ENCODE data around the gene CMTM1.

CMTM1 gene, protein sequence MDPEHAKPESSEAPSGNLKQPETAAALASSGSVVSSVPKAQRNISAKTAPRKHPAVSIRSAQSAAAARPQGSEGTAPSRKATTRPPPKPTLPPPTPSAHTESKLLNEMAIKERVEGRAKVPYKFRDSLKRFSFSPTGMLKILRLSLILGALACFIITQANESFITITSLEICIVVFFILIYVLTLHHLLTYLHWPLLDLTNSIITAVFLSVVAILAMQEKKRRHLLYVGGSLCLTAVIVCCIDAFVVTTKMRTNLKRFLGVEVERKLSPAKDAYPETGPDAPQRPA

GRCh38 chr16:66566051-66566901, at the start of gene CMTM1:
TSS of gene CMTM1 (plus strand) at chr16:66566439. CDS start at chr16:66566514, 75 bp downstream.
- DNase-seq (ENCODE audit: low read depth in 2 of 2, low spot score in 1 of 2), result no peak

- no peak for DNase-seq (ENCODE audit: low read depth in 2 of 2, low spot score in 1 of 2)
Observed at GRCh38 chr16:66516509-66516807, 49.8 kb upstream of the CMTM1 start.

DNA sequence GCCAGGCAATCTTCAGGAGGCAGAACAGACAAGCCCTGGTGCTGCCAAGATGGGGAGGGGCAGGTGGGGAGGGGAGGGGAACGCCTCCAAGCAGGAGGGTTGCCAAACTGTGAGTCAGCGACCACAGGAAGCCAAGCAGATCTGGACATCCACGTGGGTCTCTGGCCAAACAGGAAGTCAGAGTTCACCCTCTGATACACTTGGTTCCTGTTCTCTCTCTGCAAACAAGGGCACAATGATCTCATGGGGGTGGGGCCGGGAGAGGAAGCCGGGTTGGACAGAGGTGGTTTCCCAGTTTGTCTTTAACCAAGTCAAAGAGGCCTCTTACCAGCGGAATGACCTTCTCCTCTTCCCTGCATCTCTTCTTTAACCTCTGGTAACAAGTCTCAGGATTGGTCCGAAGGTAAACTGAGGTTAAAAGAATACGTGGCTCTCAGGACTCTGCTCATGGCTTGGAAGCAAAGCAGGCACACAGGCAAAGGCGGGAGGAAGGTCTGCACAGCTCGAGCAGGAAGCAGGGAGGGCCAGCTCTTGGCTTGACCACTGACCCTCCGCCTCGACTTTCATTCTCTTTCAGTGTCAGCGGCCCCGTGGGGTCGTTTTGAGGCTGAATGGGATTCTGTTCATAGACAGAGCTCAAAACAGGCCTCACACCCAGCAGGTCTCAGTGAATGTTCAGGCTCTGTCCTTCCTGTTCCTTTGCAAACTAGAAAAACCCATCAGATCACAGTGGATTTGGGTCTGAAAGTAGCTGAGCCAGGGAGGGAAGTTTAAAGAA, 49.2 kb upstream of the CMTM1 start:
- DNase-seq (ENCODE audit: low read depth in 2 of 2, low spot score in 1 of 2), result peak; percentile 51 to 61

DNA sequence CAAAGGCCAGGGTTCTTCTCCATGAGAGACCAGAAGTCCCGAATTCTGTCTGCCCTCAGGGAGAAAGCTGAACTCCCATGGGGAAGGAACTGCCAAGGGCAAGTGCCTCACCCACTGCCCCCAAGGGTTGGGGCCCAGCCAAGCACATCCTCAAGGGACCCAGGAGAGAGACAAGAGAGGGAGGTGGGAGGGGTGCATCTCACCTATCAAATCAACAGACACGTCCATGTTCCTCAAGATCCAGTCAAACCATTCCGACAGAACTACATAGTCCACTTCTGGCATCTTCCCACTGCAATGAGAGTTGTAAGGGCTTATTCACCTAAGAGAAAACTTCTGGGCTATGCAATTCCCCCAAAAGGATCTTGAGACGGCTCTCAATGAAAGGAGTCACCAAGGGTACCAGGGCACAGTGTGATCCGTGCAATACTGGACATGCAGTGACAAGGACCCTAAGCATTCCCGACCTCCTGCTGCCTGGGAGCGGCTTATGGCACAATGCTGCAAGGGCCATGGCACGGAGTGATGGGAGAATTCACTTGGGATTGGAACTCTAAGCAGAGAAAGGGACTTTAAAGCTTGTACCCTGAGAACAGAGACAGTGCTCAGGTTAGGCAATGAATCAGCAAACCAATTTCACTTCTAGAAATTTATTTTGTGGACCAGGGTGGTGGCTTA, 48.5 kb upstream of the CMTM1 start:
- no peak for DNase-seq (ENCODE audit: low read depth in 2 of 2, low spot score in 1 of 2)

GRCh38 chr16:66519482-66520373, 46.5 kb upstream of the CMTM1 start:
- no peak for DNase-seq (ENCODE audit: low read depth in 2 of 2, low spot score in 1 of 2)

GRCh38 chr16:66520406-66521170, 45.7 kb upstream of the CMTM1 start:
- no peak for DNase-seq (ENCODE audit: low read depth in 2 of 2, low spot score in 1 of 2)

DNA sequence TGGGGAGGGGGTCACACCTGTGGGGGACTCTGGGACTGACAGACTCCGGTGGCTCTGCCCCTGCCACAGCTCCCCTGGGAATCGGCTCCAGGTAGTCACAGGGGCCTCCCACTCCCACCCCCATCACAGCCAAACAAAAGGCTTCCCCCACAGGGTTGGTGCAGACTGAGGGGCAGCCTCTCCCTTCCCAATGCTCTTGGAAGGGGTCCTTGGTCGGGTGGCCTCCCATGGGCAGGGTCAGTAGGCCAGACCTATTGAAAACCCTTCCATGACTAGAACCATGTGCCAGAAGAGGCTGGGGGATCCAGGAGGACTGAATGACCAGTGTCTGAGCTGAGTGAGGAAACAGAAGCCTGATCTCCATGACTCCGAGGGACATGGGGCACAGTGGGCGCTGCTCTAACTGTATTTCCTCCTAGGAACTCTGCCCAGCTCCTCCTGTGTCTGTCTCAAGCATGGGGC, 45.0 kb upstream of the CMTM1 start:
- no peak for DNase-seq (ENCODE audit: low read depth in 2 of 2, low spot score in 1 of 2)

DNA sequence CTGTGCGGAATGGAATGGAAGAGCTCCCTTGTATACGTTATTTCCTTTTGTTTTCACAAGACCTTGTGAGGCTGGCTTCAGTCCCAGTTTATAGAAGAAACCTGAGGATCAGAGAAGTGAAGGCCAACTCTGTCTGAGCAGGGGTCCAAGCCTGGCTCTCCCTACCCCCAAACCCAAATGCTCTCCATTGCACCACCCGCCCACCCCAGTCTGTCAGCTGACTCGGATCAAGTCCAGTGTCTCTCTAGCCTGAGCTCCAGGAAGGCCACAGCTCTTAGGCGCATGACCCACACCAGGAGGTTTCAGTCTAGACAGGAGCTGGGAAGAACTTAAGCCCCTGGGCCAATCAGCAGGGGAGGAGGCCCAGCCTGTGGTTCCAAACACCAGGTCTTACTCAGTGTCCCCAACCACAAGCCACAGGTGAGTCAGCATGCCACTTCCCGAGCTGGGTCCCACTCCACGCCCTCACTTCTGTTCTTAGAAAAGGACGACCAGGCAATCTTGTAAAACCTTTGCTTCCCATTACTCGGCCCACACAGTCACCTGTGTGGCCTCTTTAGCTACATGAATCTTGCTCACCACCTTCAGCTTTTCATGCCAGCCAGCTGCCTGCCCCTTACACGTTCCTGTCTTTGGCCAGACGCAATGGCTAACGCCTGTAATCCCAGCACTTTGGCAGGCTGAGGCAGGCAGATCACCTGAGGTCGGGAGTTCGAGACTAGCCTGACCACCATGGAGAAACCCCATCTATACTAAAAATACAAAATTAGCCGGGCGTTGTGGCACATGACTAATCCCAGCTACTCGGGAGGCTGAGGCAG, 44.1 kb upstream of the CMTM1 start:
- peak; percentile 76 to 79 for DNase-seq (ENCODE audit: low read depth in 2 of 2, low spot score in 1 of 2)

DNA sequence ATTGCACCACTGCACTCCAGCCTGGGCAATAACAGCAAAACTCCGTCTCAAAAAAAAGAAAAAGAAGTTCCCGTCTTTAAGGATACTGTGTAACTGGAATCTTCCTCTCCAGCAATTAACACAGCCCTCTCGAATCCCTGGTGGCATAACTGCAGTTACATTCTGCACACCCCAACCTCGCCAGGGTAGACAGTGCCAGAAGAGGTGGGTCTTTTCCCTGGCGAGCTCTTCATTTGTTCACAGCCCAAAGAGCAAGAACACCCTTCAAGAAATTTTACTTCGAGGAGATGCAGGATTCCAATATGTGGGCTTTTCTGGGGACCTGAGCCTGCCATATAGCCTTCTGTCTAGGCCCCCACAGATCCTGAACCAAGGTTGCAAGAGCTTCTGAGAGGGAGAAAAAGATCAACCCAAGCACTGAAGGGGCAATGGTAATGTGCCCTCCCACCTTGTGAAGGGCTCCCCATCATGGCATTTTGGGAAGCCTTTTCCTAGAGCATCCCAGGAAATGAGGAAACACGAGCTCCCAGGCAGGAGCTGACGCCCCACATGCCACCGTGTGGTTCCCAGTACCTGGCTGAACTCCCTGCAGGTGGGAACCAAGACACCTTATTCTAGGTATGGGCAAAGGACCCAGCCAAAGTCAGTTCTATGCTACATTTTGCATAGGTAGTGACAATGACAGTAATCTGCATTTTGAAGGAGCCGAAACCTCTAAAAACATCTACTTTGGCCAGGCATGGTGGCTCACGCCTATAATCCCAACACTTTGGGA, 43.2 kb upstream of the CMTM1 start:
- no peak for DNase-seq (ENCODE audit: low read depth in 2 of 2, low spot score in 1 of 2)

GRCh38 chr16:66523861-66524354, 42.3 kb upstream of the CMTM1 start:
- DNase-seq (ENCODE audit: low read depth in 2 of 2, low spot score in 1 of 2), result no peak

DNA sequence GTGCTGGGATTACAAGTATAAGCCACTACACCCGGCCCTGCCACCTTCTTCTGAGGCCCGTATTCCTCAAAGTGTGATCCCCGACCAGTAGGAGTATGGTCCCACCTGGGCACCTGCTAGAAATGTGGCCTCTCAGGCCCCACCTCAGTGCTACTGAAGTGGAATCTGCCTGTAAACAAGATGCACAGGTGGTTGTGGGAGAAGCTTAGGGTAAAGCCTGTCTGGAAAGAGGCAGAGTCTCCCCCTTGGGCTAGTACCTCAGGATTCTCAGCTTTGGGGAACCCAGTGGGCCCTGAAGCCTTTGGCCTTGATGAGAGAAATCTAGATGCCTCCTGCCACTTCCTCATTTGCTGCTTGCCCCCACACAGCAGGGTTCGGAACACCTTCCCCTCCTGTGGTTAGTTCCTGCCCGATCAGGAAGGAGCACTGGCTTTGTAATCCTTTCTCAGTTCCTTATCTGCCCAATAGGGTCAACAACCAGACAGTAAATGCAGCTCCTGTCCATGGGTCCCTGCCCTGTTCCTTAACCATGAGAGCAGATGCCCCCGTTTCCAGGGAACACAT, 41.6 kb upstream of the CMTM1 start:
- DNase-seq (ENCODE audit: low read depth in 2 of 2, low spot score in 1 of 2), result no peak

DNA sequence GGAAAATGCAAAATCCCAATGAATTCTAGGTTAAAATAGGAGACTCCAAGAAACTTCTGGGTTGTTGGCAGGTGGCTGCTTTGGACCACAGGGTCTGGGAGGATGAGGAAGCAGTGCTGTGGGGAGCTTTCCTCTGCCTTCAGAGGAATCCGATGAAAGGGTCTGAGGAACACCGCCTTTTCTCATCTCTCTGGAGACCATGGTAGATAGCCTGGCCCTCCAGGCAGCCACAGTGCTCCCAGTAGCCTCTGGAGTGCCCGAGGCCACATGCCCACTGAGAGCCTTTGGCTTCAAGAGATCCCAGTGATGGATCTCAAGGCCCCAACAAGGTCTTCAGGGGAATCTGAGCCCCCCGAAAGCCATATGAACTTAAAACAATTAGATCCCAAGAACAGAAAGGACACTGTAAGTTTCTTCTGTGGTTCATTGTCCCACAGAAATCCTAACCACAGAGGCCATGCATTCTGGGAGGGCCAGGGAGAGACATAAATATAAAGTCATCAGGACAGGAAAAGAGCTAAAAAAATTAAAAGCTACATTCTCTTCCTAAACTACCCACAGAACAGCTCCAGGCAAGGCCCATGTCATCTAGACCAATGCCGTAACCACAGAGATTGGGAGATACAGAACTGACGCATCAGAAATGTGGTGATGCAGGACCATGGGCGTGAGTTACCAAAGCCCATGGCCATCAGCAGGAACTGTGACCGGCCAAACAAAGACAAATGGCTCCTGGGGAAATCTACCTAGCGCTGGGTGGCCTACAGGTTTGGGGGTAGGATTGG, 40.7 kb upstream of the CMTM1 start:
- DNase-seq (ENCODE audit: low read depth in 2 of 2, low spot score in 1 of 2), result no peak

DNA sequence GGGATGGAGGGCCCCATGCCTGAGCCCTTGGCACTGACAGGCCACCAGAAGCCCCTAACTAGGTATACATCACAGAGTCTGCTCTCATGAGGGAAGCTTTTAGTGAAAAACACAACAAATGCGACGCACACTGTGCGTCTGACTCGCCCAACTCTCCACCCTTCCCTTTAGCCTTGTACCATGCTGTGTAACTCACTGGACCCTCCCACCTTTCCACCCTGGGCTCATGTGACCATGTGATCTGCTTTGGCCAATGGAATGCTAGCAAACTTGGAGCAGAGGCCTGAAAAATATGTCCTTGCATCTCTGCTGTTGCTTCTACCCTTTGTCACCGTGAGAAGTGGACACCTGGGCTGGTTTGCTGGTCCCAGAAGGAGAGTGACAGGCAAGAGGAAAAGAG, 37.9 kb upstream of the CMTM1 start:
- no peak for DNase-seq (ENCODE audit: low read depth in 2 of 2, low spot score in 1 of 2)

DNA sequence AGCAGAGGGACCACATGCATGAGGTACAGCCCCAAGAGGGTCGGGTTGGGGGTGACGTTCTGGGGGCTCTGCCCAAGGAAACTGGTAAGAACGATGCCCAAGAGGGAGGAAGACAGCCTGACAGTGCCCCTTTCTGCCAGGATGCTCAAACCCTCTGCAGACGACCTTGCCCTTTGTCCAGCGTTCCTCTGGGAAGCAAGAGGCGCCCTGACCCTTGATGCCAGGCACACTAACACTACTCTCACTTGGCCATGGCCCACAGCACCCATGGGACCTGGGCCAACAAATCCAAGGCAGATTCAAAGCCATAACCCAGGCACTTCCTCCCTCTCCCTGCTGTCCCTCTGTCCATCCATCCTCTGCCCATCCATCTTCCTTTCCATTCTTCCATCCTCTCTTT, 36.8 kb upstream of the CMTM1 start:
- DNase-seq (ENCODE audit: low read depth in 2 of 2, low spot score in 1 of 2), result no peak

DNA sequence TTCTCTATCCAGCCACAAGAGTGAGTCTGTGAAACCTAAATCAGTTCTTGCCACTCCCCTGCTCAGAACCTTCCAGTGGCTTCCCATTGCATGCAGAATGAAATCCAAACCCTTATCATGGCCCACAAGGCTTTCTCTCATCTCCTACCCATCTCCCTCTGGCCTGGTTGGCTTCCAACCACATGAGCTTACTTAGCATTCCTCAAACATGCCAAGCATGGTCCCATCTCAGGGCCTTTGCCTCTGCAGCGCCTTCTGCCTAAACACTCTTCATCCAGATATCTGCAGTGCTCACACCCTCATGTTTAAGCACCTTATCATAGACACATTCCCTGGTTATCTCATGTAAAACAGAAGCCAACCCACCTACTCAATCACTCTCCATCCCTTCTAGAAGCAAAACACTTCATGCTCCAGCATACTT, 31.9 kb upstream of the CMTM1 start:
- DNase-seq (ENCODE audit: low read depth in 2 of 2, low spot score in 1 of 2), result no peak

DNA sequence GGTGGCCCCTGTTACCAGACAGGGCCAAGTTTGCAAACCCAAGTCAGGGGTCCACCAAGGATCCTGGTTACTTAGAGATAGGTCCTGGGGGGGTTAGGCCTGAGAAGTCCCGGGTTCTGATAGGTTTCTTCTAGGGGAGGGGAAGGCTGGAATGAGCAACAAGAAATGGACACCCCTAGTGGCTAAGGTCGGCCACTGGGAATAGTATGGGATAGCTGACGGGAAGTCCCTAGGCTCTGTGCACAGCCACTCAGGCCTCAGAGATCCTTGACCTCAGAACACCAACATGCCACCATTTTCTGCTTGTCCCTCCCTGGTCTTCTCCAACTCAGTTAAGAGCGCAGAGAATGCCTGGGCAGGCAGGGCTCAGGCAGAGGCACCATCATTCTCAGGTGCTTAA, 29.7 kb upstream of the CMTM1 start:
- DNase-seq (ENCODE audit: low read depth in 2 of 2, low spot score in 1 of 2), result no peak

- no peak for DNase-seq (ENCODE audit: low read depth in 2 of 2, low spot score in 1 of 2)
Observed at GRCh38 chr16:66537236-66537635, 29.0 kb upstream of the CMTM1 start.

Measured in stimulated activated CD8-positive, alpha-beta memory T cell treated with anti-CD3 and anti-CD28 coated beads, Interleukin-4, amount 100 ng/mL, for 1 hour (primary cell).